B cell (primary cell): ENCODE measurements around the gene MYCBPAP. TPM values are rescaled to one million over a fixed set of nuclear protein-coding genes. Genes with fewer than 3 reads are reported as not detected.

Source experiments
- ATAC-seq: fragments of 200-7000 bp; cut with Tn5 transposase; one replicate; pipeline ENCODE4 v1.10.0; 2021; ENCODE audit warnings: low read depth, mild to moderate bottlenecking, moderate number of reproducible peaks, moderate library complexity
- CTCF ChIA-PET: fragments of 350-600 bp; sonication (Branson Sonifier 250); formaldehyde crosslinking; loops from one replicate; lab custom pipeline; 2021; ENCODE audit warnings: antibody characterized with exemption, inconsistent platforms; lab: Charles Lee
- POLR2A ChIA-PET: fragments of 350-600 bp; sonication (Branson Sonifier 250); formaldehyde crosslinking; loops from one replicate; lab custom pipeline; 2021; ENCODE audit warnings: antibody characterized with exemption; lab: Charles Lee
- DNase-seq: peaks from one replicate; pipeline ENCODE4 v3.0.0; 2013
- H2AFZ ChIP-seq: 2 replicates; pipeline ENCODE4 v1.6.1; 2012; ENCODE audit warnings: mild to moderate bottlenecking, low read depth, low read length; ENCODE audit not compliant: insufficient read depth, poor library complexity, severe bottlenecking
- H3K27ac ChIP-seq, 2 donors: 1 replicate in 1 of 2; 2 replicates in 1 of 2; pipeline ENCODE4 v1.5.1; 2012 to 2013; ENCODE audit warnings: low read length in 2 of 2, mild to moderate bottlenecking in 2 of 2, moderate library complexity in 1 of 2
- H3K27me3 ChIP-seq, 4 experiments: fragments of 200-600 bp in 1 of 4; sonication (generic) in 1 of 4; replicated peaks in 1 of 4; 1 replicate in 2 of 4; 2 replicates in 2 of 4; pipeline versions ENCODE4 v1.6.1 to v1.7.0; 2013 to 2016; ENCODE audit warnings: low read length in 3 of 4, mild to moderate bottlenecking in 2 of 4, mixed read lengths in 1 of 4, moderate library complexity in 1 of 4; ENCODE audit not compliant: insufficient read depth in 4 of 4, control insufficient read depth in 3 of 4; ENCODE audit errors: control extremely low read depth in 1 of 4
- H3K36me3 ChIP-seq, 2 experiments: replicated peaks in 1 of 2; 1 replicate in 1 of 2; 2 replicates in 1 of 2; pipeline versions ENCODE4 v1.6.1 to v1.7.1; 2013; ENCODE audit warnings: low read length in 1 of 2; ENCODE audit not compliant: insufficient read depth in 2 of 2, control insufficient read depth in 1 of 2; ENCODE audit errors: control extremely low read depth in 1 of 2, extremely low read depth in 1 of 2
- H3K4me1 ChIP-seq, 2 donors: fragments of 200-600 bp in 1 of 2; sonication (generic) in 1 of 2; 1 replicate in 1 of 2; 2 replicates in 1 of 2; pipeline versions ENCODE4 v1.5.1 to v1.6.1; 2013 to 2017; ENCODE audit warnings: low read length in 2 of 2; ENCODE audit not compliant: control insufficient read depth in 2 of 2, insufficient read depth in 2 of 2
- H3K4me2 ChIP-seq: replicated peaks from 2 replicates; pipeline ENCODE3; 2012; ENCODE audit warnings: mild to moderate bottlenecking, low read depth, low read length; ENCODE audit not compliant: poor library complexity, severe bottlenecking
- H3K4me3 ChIP-seq, 5 experiments: fragments of 200-600 bp in 1 of 5; sonication (generic) in 1 of 5; 1 replicate in 3 of 5; 2 replicates in 2 of 5; pipeline versions ENCODE4 v1.5.1 to v1.7.0; 2011 to 2016; ENCODE audit warnings: low read length in 4 of 5, mild to moderate bottlenecking in 4 of 5, low read depth in 2 of 5, control low read depth in 1 of 5, moderate library complexity in 1 of 5; ENCODE audit not compliant: insufficient read depth in 1 of 5; ENCODE audit errors: control extremely low read depth in 1 of 5, extremely low read depth in 1 of 5
- H3K79me2 ChIP-seq: fragments of 200-600 bp; sonication (generic); one replicate; pipeline ENCODE4 v1.6.0; 2016; ENCODE audit warnings: low read length; ENCODE audit not compliant: control insufficient read depth, insufficient read depth
- H3K9ac ChIP-seq: fragments of 200-600 bp; sonication (generic); 2 replicates; pipeline ENCODE4 v1.6.1; 2017; ENCODE audit warnings: mild to moderate bottlenecking, low read length, moderate library complexity
- H3K9me3 ChIP-seq, 3 donors: one replicate each; pipeline versions ENCODE4 v1.6.1 to v1.7.1; 2013; ENCODE audit warnings: low read length in 2 of 3; ENCODE audit not compliant: control insufficient read depth in 2 of 3, insufficient read depth in 1 of 3; ENCODE audit errors: control extremely low read depth in 1 of 3
- H4K20me1 ChIP-seq: 2 replicates; pipeline ENCODE4 v1.6.0; 2012; ENCODE audit warnings: mild to moderate bottlenecking, low read length; ENCODE audit not compliant: insufficient read depth, control insufficient read depth, poor library complexity, severe bottlenecking
- H3K27ac Mint-ChIP-seq: one replicate; pipeline ENCODE4 v1.8.0; 2021; ENCODE audit warnings: mixed read lengths
- H3K27me3 Mint-ChIP-seq: one replicate; pipeline ENCODE4 v1.8.0; 2021; ENCODE audit warnings: mixed read lengths
- H3K4me1 Mint-ChIP-seq: one replicate; pipeline ENCODE4 v1.8.0; 2021; ENCODE audit warnings: mixed read lengths
- H3K4me3 Mint-ChIP-seq: one replicate; pipeline ENCODE4 v1.8.0; 2021; ENCODE audit warnings: mixed read lengths
- H3K9me3 Mint-ChIP-seq: one replicate; pipeline ENCODE4 v1.8.0; 2022; ENCODE audit warnings: mixed read lengths; ENCODE audit not compliant: insufficient read depth
- CTCF ChIP-seq: fragments of 200-600 bp; IDR thresholded peaks from one replicate; pipeline ENCODE4 v1.8.0; 2022; ENCODE audit warnings: antibody characterized with exemption, mild to moderate bottlenecking
- EZH2 ChIP-seq: IDR thresholded peaks from 2 replicates; pipeline ENCODE4 v1.6.1; 2012; ENCODE audit warnings: borderline replicate concordance, low read depth, mild to moderate bottlenecking, moderate library complexity, low read length; ENCODE audit not compliant: insufficient read depth, poor library complexity, severe bottlenecking
- WGBS: methylation state at CpG from one replicate; pipeline ENCODE4 v1.1.5; 2013; ENCODE audit warnings: missing lambda C conversion rate; ENCODE audit not compliant: insufficient coverage; 5-methylcytosine and 5-hydroxymethylcytosine counted together
- intact Hi-C: fragments of 100-400 bp; cut with micrococcal nuclease; formaldehyde crosslinking; loops from one replicate; pipeline ENCODE4 v1.10.0; 2022
- polyA plus RNA-seq: library from polyadenylated mRNA; depleted of rRNA; stranded (reverse); fragments of >200 nt; gene quantifications from 2 replicates; pipeline ENCODE4 v1.2.3, GENCODE V29; 2012
- total RNA-seq, 2 donors: library from RNA; stranded (reverse); fragments of 120-200 nt in 1 of 2; gene quantifications; 1 replicate in 1 of 2; 2 replicates in 1 of 2; pipeline versions ENCODE4 v1.2.3 to v1.2.4, GENCODE V29; 2013 to 2022

MYCBPAP gene
- total and polyA plus RNA-seq, 2 donors (not counting 1 experiment from before 2014, with no cell fraction given), result 1.9 to 5.1 TPM

- POLR2A ChIA-PET, result interaction anchor here (0.7 kb wide), 1 partner anchor 279 kb away, joined by 4 read pairs; no protein-coding TSS in a partner anchor
- H3K4me2 ChIP-seq, result no peak overlapping the region
- H3K27ac Mint-ChIP-seq, result peak overlapping the region; percentile 35
- H3K27ac ChIP-seq, result no peak overlapping the region
- peaks cover 3% of the 10 kb centered on the region for H3K27me3 Mint-ChIP-seq
- no peak for ATAC-seq
- DNase-seq, result no peak
- TF ChIP-seq CTCF, result no peak
- no peak for TF ChIP-seq EZH2
- H3K4me3 ChIP-seq, result no peak overlapping the region
- WGBS, result 93% methylated on average over 17 of the region's 18 CpGs
- H3K4me1 ChIP-seq, result peaks cover 13 to 22% of the 10 kb centered on the region in 2 donors
- CTCF ChIA-PET, result interaction anchor here (1.1 to 1.4 kb wide), 2 partner anchors 79 to 115 kb away, joined by 4 to 13 read pairs; partner anchors contain the start of gene LRRC59
- peaks cover 21% of the 10 kb centered on the region for H3K4me1 Mint-ChIP-seq
- H3K9ac ChIP-seq, result no peak overlapping the region
- peaks cover 2 to 6% of the 10 kb centered on the region in 2 experiments for H3K36me3 ChIP-seq
- no peaks in the 10 kb centered on the region for H3K79me2 ChIP-seq
- H4K20me1 ChIP-seq, result peaks cover 8% of the 10 kb centered on the region
- H3K27me3 ChIP-seq, result peaks cover 0 to 7% (median 0%) of the 10 kb centered on the region in 4 experiments
- intact Hi-C loops, result loop anchor here (5.0 kb wide), 1 partner anchor 231 kb away; the partner anchor contains the start of gene ANKRD40
- H2AFZ ChIP-seq, result no peak overlapping the region
- no peaks in the 10 kb centered on the region for H3K9me3 Mint-ChIP-seq
- no peaks in the 10 kb centered on the region for H3K9me3 ChIP-seq
- no peak overlapping the region for H3K4me3 Mint-ChIP-seq
These were observed 31.5 kb upstream of the MYCBPAP start for GRCh38 chr17:50476545-50477315.
